Measurements from ENCODE around the gene F2.

F2 gene

DNA sequence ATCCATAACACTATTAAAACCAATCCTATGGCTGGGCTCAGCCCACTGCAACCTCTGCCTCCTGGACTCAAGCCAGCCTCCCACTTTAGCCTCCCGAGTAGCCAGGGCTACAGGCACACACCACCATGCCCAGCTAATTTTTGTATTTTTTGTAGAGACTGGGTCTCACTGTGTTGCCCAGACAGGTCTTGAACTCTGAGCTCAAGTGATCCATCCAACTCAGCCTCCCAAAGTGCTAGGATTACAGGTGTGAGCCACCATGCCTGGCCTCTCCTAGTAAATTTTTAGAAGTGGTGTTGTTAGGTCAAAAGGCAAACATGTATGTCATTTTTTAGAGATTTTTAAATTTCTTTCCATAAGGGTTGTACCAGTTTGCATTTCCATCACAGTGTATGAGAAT is 14.2 kb downstream of the F2 start:
- no peak for DNase-seq (ENCODE audit: low read depth)
- no peak for TF ChIP-seq CTCF (IDR thresholded peaks at IDR 0.05; ENCODE audit: insufficient read depth, low read depth, low read length, missing control alignments)
- no peak overlapping the region for H3K4me3 ChIP-seq (ENCODE audit: low read depth, low read length)

DNA sequence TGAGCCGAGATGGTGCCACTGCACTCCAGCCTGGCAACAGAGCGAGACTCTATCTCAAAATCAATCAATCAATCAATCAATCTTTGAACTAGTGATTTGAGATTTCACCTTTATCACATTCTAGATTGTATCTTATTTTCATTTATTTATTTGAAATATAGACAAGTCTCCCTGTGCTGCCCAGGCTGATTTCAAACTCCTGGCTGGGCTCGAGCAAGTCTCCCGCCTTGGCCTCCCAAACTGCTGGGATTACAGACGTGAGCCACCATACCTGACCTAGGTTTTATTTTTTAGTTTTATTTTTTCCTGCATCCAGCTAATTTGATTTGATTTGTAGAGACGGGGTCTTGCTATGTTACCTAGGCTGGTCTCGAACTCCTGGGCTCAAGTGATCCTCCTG is 17.1 kb downstream of the F2 start:
- TF ChIP-seq CTCF (IDR thresholded peaks at IDR 0.05; ENCODE audit: insufficient read depth, low read depth, low read length, missing control alignments): no peak
- no peak overlapping the region for H3K4me3 ChIP-seq (ENCODE audit: low read depth, low read length)
- DNase-seq (ENCODE audit: low read depth): no peak

DNA sequence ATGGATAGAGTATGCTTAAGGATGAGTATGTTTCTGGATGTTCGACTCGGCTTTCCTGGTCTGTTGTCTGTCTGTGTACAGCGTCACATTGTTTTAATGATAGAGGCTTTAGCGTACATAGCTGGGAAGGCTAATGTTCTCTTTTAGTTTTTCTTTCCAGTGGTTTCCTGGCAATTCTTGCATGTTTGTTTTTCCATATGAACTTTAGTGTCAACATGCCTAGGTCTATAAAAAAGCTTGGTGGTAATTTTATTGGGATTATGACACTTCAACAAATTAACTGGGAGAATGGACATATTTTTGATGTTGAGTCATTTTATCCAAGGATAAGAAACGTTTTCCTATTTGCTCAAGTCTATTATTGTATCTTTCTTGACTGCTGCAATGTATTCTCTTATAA is 17.6 kb downstream of the F2 start:
- no peak for TF ChIP-seq CTCF (IDR thresholded peaks at IDR 0.05; ENCODE audit: insufficient read depth, low read depth, low read length, missing control alignments)
- DNase-seq (ENCODE audit: low read depth): no peak

DNA sequence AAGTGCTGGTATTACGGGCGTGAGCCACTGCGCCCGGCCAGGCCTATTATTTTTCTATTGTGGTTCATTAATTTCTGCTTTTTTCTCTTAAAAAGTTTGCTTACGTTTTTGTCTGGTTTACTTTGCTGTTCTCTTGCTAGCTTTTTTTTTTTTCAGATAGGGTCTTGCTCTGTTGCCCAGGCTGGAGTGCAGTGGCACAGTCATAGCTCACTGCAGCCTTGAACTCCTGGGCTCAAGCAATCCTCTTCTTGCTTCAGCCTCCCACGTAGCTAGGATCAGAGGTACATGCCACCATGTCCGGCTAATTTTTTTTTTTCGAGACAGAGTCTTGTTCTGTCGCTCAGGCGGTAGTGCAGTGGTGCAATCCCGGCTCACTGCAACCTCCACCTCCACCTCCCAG is 18.7 kb downstream of the F2 start:
- no peak for DNase-seq (ENCODE audit: low read depth)
- H3K4me3 ChIP-seq (ENCODE audit: low read depth, low read length): no peak overlapping the region
- no peak for TF ChIP-seq CTCF (IDR thresholded peaks at IDR 0.05; ENCODE audit: insufficient read depth, low read depth, low read length, missing control alignments)

More for the DNA sequence above, 17.6 kb downstream of the F2 start:
- H3K4me3 ChIP-seq (ENCODE audit: low read depth, low read length): no peak overlapping the region

GRCh38 chr11:46738887-46739286 is 19.9 kb downstream of the F2 start:
- DNase-seq (ENCODE audit: low read depth): no peak
- no peak overlapping the region for H3K4me3 ChIP-seq (ENCODE audit: low read depth, low read length)
- no peak for TF ChIP-seq CTCF (IDR thresholded peaks at IDR 0.05; ENCODE audit: insufficient read depth, low read depth, low read length, missing control alignments)

DNA sequence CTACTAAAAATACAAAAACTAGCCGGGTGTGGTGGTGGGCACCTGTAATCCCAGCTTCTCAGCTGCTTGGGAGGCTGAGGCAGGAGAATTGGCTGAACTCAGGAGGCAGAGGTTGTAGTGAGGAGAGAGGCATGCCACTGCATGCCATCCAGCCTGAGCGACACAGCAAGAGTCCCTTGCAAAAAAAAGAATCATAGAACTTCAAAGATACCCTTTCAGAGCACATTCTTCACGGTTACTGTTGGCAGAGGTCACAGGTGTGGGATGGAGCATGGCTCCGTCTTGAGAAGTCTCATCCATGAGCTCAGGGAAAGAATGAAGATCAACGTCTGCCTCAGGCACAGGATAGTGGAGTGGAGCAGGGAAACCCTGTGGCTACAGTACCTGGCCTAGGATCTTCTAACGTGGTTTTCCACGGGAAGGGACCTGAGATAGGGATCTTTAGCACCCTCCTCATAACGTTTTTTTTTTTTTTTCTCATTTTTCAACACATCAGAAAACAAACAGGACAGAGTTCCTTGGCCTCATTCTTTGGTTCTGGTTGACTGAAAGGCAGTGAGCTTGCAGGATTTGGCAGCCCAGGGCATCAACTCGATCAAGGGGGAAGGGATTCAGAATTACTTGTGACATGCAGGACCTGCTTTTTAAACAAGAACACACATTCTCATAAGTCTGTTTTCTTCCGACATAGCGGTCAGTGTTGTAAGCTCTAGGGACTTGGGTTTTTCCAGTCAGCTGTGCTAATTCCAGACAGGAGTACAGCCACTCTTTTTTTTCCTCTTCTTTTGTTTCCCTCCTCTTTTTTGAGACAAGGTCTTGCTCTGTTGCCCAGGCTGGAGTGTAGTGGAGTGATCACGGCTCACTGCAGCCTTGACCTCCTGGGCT is 22.8 kb downstream of the F2 start:
- DNase-seq (ENCODE audit: low read depth): no peak
- TF ChIP-seq CTCF (IDR thresholded peaks at IDR 0.05; ENCODE audit: insufficient read depth, low read depth, low read length, missing control alignments): no peak
- H3K4me3 ChIP-seq (ENCODE audit: low read depth, low read length): no peak overlapping the region

DNA sequence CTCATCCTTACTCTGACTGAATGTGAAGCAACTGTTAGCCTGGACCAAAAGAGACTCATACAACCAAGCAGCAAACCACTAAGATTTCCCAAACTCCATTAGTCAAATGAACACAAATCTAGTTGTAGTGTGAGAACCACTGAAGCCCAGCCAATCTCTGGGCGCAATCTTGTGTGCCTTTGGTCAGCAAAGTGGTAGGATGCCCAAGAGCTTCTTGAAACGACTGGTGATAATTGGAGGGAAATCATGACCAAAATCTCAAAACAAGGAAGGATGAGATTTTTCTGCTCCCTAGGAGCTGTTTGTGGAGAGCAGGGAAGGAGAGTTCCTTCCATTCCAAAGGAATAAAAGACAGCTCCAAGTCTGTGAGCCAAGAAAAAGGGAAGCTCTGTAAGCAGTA is 24.0 kb downstream of the F2 start:
- no peak for TF ChIP-seq CTCF (IDR thresholded peaks at IDR 0.05; ENCODE audit: insufficient read depth, low read depth, low read length, missing control alignments)
- no peak for DNase-seq (ENCODE audit: low read depth)
- no peak overlapping the region for H3K4me3 ChIP-seq (ENCODE audit: low read depth, low read length)

Measured in GM12865 (cell line).